NCI-H748 (cell line): ENCODE data around the gene WASHC4.

Experiments used
- DNase-seq: peaks from one replicate; lab custom pipeline; 2025; ENCODE audit not compliant: unreplicated experiment; lab: John Stamatoyannopoulos, UW

WASHC4 gene

DNA sequence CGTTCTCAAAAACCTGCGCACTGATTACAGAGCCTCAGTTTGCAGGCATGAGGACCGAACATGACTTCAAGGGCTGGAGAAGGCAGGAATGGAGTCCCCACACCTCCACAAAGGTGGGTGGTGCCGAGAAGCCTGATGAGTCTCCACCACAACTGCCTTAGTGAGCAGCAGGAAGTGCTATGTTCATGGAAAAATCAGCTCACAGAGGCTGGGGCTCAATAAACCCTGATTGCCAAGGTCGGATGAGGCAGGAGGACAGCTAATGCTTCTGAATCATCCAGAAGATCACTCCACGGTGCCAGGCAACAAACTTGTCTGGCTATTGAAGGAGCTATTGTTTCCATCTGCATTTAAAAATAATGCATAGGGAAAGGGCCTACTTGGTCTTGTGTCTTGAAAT is 97.4 kb downstream of the WASHC4 start:
- DNase-seq, result no peak

DNA sequence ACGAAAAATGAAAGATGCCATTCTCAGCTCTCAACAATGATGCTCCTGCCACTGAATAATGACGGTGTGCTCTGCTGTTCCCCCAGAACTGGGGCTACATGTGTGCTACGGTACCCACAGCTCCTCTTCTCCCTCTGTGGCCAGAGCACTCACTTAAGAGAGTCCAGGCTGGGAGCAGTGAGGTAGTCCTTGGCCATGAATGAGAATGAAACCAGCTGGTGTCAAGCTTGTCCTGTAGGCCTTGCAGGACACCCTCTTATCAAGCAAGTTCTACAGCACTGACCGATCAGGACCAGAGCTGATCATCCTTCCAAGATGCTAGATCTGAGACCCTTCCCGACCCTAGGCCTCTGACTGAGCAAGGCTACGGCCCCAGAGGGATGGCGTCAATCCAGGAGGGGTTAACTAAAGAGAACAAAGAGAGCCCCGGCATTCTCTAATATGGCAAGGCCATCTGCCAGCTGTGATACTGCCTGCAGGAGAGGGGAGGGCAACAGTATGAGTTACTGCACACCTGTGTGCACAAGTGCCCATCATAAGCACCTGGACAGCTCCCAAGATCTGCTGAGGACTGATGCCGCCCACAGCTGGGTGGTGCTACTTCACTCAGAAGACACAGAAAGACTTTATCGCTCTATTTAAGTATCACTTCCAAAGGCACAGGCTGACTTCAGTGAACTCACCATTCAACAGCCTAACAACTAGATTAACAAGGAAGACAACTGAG is 98.0 kb downstream of the WASHC4 start:
- DNase-seq, result no peak

DNA sequence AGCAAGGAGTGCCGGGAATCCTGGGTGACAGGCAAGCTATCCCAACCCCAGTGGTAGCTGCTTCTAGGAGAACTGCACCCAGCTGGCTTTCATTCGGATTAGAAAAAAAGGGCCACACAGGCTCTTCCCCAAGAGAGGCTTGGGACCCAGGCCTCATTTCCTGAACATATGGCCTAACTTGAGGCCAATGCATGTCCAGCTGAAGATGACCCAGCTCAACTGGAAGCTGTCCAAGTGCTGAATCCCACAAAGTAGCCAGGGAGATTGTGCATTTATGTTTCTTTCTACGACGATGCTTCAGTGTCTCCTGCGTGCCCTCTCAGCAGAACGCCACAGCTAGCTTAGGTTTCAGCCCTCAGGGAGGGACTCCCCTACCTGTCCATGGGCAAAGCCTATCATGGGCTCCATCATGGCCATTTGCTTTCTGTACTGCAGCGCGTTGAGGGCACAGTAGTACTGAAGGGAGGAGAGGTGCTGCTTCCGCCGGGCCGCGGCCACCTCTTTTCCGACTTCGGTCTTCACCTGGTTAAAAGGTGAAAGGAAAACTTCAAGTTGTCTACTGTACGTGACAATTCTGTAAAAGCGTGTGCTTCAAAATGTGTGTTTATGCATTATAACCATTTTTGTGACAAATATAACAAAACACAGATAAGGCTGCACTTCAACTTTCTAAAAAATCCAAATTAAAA is 99.3 kb downstream of the WASHC4 start:
- no peak for DNase-seq

DNA sequence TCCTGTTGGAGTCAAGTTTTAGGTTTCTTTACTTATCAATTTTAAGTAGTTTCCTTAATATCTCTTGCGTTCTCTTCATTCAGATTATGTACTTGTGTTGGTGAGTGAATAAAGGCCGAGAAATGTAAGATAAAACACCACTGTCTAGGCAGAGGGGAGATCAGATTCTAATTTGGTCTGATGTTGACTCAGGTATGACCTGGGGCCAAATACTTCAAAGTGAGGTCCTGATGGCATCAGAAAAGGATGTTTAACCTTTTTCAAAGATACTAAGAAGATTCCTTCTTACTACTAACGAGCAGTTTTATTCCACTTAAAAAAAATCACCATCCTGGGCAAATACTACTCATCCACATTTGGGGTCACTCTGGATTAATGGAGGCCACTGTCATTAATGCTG is 101.6 kb downstream of the WASHC4 start:
- no peak for DNase-seq

- DNase-seq, result no peak
Measured at GRCh38 chr12:105212438-105212837, 104.9 kb downstream of the WASHC4 start.

DNA sequence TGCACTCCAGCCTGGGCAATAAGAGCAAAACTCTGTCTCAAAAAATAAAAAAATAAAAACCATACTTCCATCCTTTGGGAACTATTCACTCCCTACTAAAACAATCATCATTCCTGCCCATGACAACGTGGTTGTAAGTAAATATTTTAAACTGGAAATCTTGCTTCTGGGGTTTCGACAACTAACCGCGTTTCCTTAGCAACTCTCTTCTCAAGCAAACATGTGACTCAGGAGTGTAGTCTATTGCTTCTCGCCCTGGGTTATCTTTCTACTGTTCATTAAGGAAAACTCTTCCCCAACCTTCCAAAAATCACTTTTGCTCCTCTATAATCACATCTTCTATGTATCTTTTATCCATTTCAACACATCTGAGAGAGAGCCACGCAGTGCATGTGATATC is 106.6 kb downstream of the WASHC4 start:
- no peak for DNase-seq

DNA sequence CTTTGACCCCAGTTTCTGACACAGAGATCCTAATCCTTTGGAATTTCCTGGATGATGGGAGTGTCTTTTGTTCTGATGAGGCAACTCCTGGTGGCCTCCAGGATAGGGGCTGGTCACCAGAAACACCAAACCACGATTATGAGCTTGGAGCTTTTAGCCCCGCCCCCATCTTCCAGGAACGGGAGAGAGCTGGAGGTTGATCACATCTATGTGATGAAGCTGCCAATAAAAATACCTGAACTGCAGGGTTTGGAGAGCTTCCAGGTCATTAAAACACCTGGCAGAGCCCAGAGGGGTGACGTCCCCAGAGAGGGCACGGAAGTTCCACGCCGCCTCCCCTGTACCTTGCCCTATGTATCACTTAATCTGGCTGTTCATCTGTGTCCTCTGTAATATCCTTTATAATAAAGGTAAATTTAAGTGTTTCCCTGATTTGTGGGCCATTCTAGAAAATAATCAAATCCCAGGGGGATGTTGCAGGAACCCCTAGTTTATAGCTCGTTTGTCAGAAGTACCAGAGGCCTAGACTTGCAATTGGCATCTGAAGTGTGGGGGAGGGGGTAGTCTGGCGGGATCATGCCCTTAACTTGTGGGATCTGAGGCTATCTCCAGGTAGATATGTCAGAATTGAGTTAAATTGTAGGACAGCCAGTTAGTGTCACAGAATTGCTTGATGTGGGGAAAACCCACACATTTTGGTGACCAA is 107.3 kb downstream of the WASHC4 start:
- peak; percentile 7 for DNase-seq

DNA sequence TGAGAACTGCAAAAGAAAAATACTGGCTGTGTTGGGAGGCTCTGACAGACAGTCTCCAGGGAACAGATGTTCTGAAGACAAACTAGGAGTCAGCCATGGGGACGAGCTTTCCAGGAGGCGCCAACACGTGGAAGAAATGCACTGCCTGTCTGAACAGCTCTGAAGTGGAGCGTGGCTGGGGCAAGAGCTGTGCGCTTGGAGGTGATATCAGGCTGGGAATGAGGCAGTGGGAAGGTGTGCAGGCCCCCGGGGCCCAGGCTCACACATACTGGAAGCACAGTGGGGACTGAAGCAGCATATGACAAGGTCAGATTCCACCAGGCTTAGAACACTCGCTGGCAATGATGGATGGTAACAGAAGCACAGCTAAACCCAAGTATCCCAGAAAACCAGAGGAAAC is 110.9 kb downstream of the WASHC4 start:
- DNase-seq, result no peak
